Measurements from ENCODE around the gene FBXW10. TPM values are rescaled to one million over a fixed set of nuclear protein-coding genes. Genes with fewer than 3 reads are reported as not detected.
A peak's percentile ranks its signal among the peaks of the same experiment; 100 is the strongest.
"Not testable (repeated sequence)": the region's sequence is repeated elsewhere in the genome, so short reads cannot be mapped to it uniquely, and the experiment has no call there.

The FBXW10 gene
- total RNA-seq, 1 experiment from 2014 or later = not detected

DNA sequence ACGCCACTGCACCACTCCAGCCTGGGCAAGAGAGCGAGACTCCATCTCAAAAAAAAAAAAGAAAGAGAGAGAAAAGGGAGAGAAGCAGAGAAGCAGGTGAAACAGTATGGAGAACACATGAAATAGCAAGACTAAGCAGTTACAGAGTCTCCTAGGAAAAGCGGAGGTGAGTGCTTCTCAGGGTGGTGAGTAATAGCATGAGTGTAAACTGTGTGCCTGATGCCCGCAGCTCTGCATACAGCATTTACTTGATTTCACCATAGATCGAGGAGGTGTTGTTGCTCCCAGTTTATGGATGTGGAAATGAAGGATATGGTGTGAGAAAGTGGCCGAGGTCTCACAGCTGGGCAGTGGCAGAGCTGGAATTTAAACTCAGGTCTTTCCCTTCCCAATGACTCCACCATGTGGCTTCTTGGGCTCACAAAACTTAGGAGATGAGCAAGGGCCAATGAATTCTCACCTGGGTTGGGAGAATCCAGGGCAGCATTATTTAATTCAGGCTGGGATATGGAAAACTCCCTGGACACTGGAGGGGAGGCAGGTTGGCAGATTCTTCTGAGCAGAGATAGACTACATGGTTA is 10.1 kb downstream of the FBXW10 start:
- not testable (repeated sequence) for DNase-seq (ENCODE audit: low spot score)

DNA sequence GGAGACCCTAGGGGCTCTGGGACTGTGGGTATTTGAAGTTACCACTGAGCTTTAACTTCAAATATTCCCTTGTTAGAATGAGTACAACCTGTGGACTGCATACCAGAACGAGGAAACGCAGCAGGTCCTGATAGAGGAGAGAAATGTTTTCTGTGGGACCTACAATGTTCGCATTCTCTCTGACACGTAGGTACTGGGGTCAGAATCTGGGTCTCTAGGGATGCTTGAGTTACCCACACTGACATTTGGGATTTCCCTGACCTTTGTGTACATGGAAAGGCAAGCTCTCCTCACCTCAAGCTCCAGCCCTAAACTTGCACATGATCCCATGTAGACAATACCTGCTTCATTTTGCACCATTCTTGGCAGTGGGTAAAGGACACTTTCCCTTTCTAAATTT is 12.1 kb downstream of the FBXW10 start:
- DNase-seq (ENCODE audit: low spot score) = not testable (repeated sequence)

DNA sequence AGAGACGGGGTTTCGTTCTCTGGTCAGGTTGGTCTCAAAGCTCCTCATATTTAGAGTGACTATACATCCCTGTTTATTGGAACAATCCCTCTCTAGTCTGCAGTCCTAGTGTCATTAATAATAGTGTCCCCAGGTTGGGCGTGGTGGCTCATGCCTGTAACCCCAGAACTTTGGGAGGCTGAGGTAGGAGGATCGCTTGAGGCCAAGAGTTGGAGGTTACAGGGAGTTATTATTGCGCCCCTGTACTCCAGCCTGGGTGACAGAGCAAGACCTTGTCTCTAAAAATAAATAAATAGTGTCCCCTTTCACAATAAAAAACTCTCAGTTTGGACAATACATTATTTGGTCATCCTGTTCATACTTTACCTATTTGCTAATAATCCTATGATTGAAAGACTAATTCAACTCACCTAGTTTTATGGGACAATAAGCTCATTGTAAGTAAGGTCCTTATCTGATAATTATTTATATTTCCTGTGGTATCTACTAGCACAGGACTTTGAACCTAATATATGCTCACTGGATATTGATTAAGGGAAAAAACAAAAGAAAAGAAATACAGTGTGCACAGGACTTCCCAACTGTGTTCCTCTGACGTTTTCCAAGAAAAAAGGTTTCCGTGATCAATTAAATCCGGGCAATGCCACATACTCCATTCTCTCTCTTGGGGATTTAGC is 13.7 kb downstream of the FBXW10 start:
- DNase-seq (ENCODE audit: low spot score) = not testable (repeated sequence)

DNA sequence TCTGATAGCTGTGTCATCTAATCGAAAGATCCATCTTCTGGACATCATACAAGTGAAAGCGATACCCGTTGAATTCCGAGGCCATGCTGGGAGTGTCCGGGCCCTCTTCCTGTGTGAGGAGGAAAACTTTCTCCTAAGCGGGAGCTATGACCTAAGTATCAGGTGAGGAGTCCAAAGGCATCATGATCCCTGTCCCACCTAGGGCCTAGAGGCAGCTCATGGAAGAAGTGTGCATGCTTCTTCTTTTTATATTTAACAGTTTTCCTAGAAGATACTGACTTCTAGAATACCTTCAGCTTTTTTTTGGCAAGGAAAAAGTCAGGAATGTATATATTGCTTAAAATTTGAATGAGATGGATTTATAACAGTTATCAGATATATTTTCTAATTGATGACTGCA is 14.5 kb downstream of the FBXW10 start:
- DNase-seq (ENCODE audit: low spot score) = not testable (repeated sequence)

DNA sequence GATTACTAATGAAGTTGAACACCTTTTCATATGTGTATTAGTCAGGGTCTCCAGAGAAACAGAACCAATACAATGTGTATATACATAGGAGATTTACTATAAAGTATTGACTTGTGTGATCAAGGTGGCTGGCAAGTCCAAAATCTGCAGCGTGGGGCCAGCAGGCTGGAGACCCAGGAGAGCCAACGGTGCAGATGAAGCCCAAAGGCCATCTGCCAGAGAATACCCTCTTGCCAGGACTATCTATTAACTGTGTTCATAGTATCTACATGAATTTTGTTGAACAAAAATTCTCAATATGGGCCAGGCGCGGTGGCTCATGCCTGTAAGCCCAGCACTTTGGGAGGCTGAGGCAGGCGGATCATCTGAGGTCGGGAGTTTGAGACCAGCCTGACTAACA is 16.4 kb downstream of the FBXW10 start:
- DNase-seq (ENCODE audit: low spot score) = not testable (repeated sequence)

DNA sequence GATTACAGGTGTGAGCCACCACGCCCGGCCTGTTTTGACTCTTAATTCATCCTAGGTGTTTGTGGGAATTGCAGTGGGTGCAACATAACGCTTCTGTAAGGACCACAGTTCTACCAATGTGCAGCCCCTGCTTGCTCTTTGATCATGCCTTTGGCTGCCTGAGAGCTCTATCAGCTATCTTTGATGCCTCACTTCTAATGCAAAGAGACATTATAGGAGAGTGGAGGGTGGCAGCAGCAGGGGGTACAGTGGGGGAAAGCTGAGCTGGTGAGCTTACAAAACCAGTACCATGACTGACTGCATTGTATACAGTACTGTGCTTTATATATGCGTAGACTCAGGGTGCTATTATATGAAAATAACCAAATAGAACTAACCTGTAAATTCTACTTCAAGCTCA is 26.7 kb downstream of the FBXW10 start:
- DNase-seq (ENCODE audit: low spot score) = not testable (repeated sequence)

DNA sequence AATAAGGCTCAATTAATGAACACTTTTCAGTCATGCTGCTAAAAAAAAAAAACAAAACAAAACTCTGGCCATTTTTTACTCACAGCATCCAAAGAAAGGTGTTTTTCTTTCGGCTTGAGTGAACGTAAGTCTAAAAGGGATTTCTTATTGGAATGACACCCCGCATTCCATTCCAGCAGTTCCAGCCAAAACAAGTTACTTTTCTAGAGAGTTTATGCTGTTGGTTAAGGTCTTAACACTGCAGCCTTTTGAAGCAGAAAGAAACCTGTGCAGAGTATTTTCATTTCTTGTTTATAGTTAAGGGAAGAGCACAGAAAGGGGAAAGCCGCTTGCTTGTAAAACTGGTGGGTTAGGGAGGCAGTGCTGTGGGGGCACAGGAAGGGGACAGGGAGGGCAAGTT is 27.2 kb downstream of the FBXW10 start:
- not testable (repeated sequence) for DNase-seq (ENCODE audit: low spot score)

DNA sequence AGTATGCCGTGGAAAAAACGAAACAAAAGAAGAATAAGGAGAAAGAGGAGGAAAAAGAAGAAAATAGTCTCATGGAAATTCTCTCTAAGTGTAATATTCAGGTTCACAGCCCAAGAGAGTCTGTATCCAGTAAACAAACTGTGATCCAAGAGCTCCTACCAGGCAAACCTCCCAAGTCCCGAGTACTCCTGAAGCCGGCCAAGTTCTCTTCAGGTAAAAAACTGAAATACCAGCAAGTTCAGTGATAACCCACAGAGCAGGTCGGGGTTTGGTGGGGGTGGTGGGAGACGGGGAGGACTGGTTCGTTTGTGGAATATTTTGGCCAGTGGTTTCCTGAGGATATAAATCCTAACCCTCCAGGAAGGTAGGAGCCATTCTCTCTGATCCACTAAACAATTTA is 28.6 kb downstream of the FBXW10 start:
- DNase-seq (ENCODE audit: low spot score) = no peak

DNA sequence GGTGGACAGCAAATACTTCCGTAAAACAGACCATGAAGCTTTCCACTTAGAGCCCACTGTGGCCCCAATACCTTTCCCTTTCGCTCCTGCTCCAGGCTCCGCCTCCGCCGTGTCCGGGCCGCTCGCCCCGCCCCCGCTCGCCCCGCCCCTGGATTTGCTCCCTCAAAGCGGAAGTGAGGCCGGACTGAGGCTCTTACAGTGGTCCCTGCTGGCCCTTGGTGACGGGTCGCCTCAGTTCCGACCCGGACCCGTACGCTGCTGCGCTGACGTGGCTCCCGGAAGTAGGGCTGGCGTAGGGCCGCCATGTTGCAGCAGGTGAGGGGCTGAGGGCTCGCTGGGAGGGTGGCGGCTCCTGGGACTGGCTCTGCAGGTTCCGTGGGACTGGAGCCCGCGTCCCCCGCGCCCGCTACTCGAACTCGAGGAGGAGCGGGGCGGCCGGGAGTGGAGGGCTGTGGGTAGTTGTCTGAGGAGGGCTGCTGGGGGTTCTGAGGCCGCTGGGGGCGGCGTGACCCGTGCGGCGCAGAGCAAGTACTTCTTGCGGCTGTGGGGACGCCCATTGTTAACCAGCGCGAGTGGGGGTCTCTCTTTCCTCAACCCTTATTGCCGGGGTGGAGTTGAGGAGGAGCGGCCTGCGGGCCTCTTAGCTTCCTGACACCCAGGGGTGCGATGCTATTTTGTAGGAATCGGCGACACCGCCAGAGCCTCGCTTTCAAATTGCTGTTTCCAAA is 37.3 kb downstream of the FBXW10 start, which contains the start of gene TVP23B:
Gene TVP23B, plus strand, starts transcription at position 193 of the 728 bp plus-strand sequence. Its CDS starts 111 bp downstream, at position 304.
- peak; percentile 88 for DNase-seq (ENCODE audit: low spot score)

DNA sequence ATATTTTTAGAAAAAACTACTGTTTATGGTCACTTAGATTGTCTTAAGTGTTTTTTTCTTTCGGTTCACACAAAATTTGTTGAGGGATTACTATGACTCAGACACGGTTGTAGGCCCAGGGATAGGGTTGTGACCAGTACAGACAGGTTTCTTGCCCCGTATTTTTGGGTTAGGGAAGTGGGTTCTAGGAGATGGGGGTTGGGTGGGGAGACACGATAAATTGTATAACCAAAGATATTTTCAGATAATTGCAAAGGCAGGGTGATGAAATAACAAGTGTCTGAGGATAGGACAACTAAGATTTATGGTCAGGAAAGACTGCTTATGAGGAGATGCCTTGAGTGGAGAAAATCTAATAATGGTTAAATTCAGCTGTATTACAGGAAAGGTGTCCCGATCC is 38.0 kb downstream of the FBXW10 start:
- DNase-seq (ENCODE audit: low spot score) = not testable (repeated sequence)

DNA sequence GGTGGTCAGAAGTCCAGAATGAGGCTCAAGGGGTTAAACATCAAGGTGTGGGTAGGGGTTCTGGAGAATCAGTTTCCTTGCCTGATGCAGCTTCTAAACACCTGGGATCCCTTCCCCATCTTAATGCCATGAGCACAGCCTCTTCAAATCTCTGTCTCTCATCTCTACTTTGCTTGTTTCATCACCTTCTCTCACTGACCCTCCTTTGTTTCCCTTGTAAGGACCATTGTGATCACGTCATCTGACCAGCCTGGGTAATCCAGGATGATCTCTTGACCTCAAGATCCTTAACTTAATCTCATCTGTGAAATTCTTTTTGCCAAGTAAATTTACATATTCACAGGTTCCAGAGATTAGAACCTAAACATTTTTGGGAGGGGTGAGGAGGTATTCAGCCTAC is 42.1 kb downstream of the FBXW10 start:
- not testable (repeated sequence) for DNase-seq (ENCODE audit: low spot score)

DNA sequence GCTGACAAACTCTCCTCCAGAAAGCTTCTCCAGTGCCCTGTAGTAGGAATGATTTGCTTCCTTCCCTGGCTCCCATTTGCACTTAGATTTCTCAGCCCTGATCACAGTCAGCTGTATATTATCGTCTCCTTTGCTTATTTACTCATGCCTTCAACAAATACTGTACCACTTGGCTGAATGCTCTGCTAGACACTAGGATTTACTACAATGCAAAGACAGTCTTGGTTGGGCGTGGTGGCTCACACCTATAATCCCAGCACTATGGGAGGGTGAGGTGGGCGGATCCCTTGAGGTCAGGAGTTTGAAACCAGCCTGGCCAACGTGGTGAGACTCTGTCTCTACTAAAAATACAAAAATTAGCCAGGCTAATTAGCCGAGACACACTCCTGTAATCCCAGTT is 43.0 kb downstream of the FBXW10 start:
- DNase-seq (ENCODE audit: low spot score) = not testable (repeated sequence)

DNA sequence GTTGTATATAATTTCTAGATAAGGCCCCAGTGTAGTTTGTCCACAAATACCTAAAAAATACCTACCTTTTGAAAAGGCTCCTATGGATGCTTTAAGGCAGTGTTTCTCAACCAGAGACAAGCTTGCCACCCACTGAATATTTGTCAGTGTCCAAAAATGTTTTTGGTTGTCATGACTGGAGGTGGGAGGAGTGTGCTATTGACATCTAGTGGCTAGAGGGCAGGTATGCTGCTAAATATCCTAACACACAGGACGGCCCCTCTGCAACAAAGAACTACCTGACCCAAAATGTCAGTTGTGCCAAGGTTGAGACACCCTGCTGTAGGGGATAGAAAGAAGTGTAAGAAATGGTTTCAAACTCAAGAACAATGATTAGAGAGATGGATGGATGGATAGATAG is 47.5 kb downstream of the FBXW10 start:
- not testable (repeated sequence) for DNase-seq (ENCODE audit: low spot score)

DNA sequence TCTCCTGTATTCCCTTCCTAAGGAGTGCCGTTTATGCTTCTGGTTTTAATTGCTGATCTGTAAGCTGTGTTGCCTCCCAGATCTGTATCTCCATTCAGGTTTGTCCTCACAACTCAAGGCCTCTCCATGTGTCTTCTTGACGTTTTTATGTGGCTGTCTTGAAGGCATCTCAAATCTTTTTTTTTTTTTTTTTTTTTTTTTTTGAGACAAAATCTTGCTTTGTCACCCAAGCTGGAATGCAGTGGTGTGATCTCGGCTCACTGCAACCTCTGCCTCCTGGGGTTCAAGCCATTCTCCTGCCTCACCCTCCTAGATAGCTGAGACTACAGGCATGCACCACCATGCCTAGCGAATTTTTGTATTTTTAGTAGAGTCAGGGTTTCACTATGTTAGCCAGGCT is 51.0 kb downstream of the FBXW10 start:
- DNase-seq (ENCODE audit: low spot score) = not testable (repeated sequence)

DNA sequence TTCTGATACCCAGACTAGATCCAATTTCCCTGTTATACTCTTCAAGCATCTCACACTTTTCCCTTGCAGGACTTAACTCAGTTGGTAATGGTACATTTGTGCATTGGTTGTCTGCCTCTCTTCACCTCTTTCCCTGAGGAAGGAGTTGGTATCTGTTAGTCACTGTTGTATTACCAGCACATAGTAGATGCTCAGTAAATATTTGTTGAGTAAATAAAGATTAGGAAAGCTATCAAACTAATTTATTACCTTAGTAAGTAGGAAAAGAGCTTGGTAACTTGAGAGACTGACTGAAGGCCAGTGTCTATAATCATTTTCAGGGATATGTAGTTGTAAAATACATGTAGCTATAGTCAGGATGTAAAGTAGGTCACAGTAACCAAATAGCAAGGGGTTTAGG is 53.0 kb downstream of the FBXW10 start:
- not testable (repeated sequence) for DNase-seq (ENCODE audit: low spot score)

DNA sequence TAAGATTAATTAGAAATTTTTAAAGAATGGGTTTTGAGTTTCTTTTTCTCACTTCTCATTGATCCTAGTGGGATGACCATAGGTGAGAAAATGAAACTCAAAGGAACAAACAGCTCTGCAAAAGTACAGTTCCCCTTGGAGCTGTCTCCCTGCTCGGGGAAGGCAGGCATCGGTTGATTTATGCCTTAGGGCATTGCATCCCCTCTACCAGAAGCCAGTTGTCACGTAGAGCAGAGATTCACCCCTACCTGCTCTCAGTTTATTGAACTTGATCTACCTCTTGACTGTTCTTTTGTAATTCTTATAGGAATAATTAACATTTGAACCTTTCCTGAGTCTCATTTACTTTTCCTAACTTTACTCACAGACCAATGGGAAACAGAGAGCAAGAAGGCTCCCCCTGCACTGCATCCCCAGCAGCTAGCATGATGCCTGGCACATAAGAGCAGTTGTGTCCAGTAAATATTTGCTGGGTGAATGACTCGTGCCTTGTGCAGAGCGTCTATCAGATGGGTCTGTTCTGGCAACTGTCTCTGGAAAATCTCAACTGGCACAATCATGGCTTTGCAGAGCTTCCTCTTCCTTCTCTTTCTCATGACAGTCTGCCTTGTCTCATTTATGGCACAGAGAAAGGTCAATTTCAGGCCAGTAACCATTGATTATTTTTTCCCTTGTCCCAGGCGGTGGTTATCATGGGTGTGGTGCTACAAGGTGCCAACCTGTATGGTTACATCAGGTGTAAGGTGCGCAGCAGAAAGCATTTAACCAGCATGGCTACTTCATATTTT is 59.8 kb downstream of the FBXW10 start:
- not testable (repeated sequence) for DNase-seq (ENCODE audit: low spot score)

DNA sequence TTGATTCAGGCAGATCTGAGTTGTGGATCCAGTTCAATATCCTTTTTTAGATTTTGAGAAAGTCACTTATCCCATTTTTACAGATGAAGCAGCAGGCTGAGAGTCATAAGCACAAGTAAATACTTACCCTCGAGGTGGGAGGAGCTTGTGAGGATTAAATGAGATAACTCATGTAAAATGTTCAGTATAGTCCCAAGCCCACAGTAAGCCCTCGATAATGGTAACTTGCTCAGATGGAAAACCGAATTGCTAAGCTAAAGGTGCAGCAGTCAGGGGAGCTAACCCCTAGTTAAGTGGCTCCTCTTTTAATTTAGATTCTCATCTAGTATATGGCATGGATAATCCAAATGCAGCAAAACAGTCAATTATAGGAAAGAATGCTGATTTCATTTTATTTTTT is 72.1 kb downstream of the FBXW10 start:
- not testable (repeated sequence) for DNase-seq (ENCODE audit: low spot score)

DNA sequence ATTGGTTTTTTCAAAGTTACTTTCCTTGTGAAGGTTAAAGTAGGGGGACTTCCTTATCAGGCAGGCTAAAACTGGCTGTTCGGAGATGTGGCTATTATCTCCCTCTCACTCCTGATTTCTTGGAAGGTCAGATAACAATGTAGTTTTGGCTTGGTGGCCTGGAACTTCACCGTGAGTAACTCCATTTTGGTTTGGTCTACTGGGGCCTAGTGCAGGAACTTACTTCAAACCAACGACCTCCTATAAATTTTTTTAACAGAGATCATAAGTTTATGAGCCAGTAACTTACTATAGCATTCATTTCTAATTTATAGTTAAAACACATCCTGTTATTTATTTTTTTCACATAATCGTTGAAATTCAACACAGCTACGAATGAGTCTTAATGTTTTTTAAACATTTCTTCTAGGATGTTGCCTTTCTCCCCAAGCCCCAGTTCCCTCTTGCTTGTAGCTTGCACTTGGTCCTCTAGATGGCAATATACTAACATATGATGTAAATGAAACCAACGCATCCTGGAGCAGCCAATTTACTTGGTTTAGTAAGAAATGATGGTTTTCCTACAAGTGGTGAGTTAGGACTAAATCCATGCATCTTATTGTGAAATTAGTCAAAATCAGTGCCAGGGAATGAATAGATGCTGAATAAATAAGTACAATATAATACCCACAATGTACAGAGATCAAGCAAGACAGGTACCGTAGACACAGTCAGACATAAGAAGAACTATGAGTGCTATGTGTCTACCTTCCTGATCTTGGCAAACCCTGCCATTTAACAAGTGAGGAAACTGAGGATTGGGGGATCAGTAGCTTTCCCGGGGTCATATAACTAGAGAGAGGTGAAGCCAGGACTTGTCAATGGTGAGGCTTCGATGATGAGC is 72.9 kb downstream of the FBXW10 start:
- peak; percentile 60 for DNase-seq (ENCODE audit: low spot score)

DNA sequence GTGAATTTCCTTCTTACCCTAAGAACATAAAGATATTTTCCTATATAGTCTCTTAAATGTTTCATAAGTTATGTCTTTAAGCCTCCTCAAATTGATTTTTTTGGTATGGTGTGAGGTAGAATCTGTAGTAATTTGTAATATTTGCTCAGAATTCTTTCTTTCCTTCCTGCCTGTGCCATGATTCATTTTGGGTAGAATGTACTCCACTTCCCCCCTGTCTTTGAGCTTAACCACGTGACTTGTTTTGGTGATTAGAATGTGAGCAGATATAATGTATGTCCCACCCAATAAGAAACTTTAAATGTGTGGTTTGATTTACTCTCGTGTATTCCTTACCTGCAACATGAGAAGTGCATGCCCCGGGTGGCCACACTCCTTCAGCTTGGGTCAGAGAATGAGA is 77.6 kb downstream of the FBXW10 start:
- DNase-seq (ENCODE audit: low spot score) = not testable (repeated sequence)

DNA sequence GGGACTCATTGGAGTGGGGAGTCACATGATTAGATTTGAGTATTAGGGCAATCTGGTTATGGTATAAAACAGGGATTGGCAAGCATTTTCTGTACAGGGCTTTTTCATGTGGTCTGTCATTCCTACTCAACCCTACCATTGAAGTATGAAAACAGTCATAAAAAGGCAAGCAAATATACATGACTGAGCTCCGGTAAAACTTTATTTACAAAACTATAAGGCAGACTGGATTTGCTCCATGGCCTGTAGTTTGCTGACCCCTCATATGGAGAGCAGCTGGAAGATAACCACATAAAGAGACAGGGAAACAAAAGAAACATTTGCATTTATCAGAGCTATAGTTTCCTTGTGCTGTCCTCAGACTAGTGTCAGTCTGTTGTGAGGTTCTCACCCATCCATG is 83.8 kb downstream of the FBXW10 start:
- not testable (repeated sequence) for DNase-seq (ENCODE audit: low spot score)

Measured in A172 (cell line).